Measurements from ENCODE around the gene EPS8L3. TPM values are rescaled to one million over a fixed set of nuclear protein-coding genes. Genes with fewer than 3 reads are reported as not detected.

EPS8L3 gene
- polyA plus RNA-seq, 1 donor (not counting 4 experiments of a cell fraction or from before 2014, with no cell fraction given), result not detected

GRCh38 chr1:109805486-109806165 lies 41.9 kb upstream of the EPS8L3 start:
- H3K9me3 ChIP-seq (ENCODE audit: control insufficient read depth, low read depth, low read length), result no peaks in the 10 kb centered on the region
- no peaks in the 10 kb centered on the region for H3K27me3 ChIP-seq (ENCODE audit: control insufficient read depth, extremely low read depth, insufficient read depth, low read length)
- H3K79me2 ChIP-seq (ENCODE audit: control insufficient read depth, insufficient read depth, low read length), result no peaks in the 10 kb centered on the region
- H3K4me2 ChIP-seq (ENCODE audit: control insufficient read depth, extremely low read depth, insufficient read depth, low read depth, low read length), result no peak overlapping the region
- dilution Hi-C loops (cut with MboI; ENCODE audit: extremely low pct_ligation_motif_present, low sequenced_read_pairs), result no loop called here
- H3K9ac ChIP-seq (ENCODE audit: control insufficient read depth, extremely low read depth, insufficient read depth, low read length), result no peak overlapping the region
- FAIRE-seq (no peak), DNase-seq (ENCODE audit: low read depth, low spot score) (no peak)
- H4K20me1 ChIP-seq (ENCODE audit: control insufficient read depth, extremely low read depth, insufficient read depth, low read length), result no peaks in the 10 kb centered on the region
- H3K4me3 ChIP-seq (ENCODE audit: control insufficient read depth in 2 of 3, extremely low read depth in 1 of 3, insufficient read depth in 2 of 3, low read depth in 1 of 3, low read length in 3 of 3), result no peak overlapping the region
- H2AFZ ChIP-seq (ENCODE audit: control insufficient read depth, low read length), result no peak overlapping the region
- H3K9me1 ChIP-seq (ENCODE audit: control insufficient read depth, extremely low read depth, insufficient read depth, low read length), result peaks cover 2% of the 10 kb centered on the region
- no peak overlapping the region for H3K27ac ChIP-seq (ENCODE audit: control insufficient read depth, insufficient read depth, low read length)
- TF ChIP-seq CTCF (optimal IDR thresholded peaks at IDR 0.05 in 1 of 3, IDR thresholded peaks at IDR 0.05 in 1 of 3, conservative IDR thresholded peaks at IDR 0.05 in 1 of 3; ENCODE audit: extremely low read depth in 1 of 3, insufficient read depth in 2 of 3, low read length in 3 of 3) (no peak), EZH2 (IDR thresholded peaks at IDR 0.05; ENCODE audit: low read length) (no peak)
- H3K4me1 ChIP-seq (ENCODE audit: control insufficient read depth, extremely low read depth, insufficient read depth, low read length), result no peaks in the 10 kb centered on the region
- H3K36me3 ChIP-seq (ENCODE audit: control insufficient read depth in 2 of 2, extremely low read depth in 1 of 2, insufficient read depth in 2 of 2, low read length in 2 of 2), result no peaks in the 10 kb centered on the region

DNA sequence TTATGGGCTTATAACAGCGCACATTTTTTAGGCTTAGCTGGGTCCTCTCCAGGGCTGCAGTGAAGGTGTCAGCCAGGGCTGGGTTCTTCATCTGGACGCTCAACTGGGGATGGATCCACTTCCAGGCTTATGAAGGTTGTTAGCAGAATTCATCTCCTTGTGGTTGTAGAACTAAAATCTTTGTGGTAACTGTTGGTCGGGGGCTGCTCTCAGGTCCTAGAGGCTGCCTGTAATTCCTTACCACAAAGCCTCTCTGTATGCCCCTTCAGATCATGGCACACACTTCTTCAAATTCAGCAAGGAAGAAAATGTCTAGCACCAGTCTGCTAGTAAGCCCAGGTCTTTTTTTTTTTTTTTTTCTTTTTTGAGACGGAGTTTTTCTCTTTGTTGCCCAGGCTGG lies 40.9 kb upstream of the EPS8L3 start:
- H3K4me2 ChIP-seq (ENCODE audit: control insufficient read depth, extremely low read depth, insufficient read depth, low read depth, low read length), result no peak overlapping the region
- no peaks in the 10 kb centered on the region for H3K27me3 ChIP-seq (ENCODE audit: control insufficient read depth, extremely low read depth, insufficient read depth, low read length)
- no peaks in the 10 kb centered on the region for H3K9me3 ChIP-seq (ENCODE audit: control insufficient read depth, low read depth, low read length)
- no peak overlapping the region for H3K9ac ChIP-seq (ENCODE audit: control insufficient read depth, extremely low read depth, insufficient read depth, low read length)
- dilution Hi-C loops (cut with MboI; ENCODE audit: extremely low pct_ligation_motif_present, low sequenced_read_pairs), result no loop called here
- H3K36me3 ChIP-seq (ENCODE audit: control insufficient read depth in 2 of 2, extremely low read depth in 1 of 2, insufficient read depth in 2 of 2, low read length in 2 of 2), result no peaks in the 10 kb centered on the region
- H2AFZ ChIP-seq (ENCODE audit: control insufficient read depth, low read length), result no peak overlapping the region
- no peak overlapping the region for H3K27ac ChIP-seq (ENCODE audit: control insufficient read depth, insufficient read depth, low read length)
- peaks cover 2% of the 10 kb centered on the region for H3K9me1 ChIP-seq (ENCODE audit: control insufficient read depth, extremely low read depth, insufficient read depth, low read length)
- FAIRE-seq, result no peak
- no peak for DNase-seq (ENCODE audit: low read depth, low spot score)
- H3K4me3 ChIP-seq (ENCODE audit: control insufficient read depth in 2 of 3, extremely low read depth in 1 of 3, insufficient read depth in 2 of 3, low read depth in 1 of 3, low read length in 3 of 3), result no peak overlapping the region
- H4K20me1 ChIP-seq (ENCODE audit: control insufficient read depth, extremely low read depth, insufficient read depth, low read length), result no peaks in the 10 kb centered on the region
- H3K4me1 ChIP-seq (ENCODE audit: control insufficient read depth, extremely low read depth, insufficient read depth, low read length), result no peaks in the 10 kb centered on the region
- TF ChIP-seq CTCF (optimal IDR thresholded peaks at IDR 0.05 in 1 of 3, IDR thresholded peaks at IDR 0.05 in 1 of 3, conservative IDR thresholded peaks at IDR 0.05 in 1 of 3; ENCODE audit: extremely low read depth in 1 of 3, insufficient read depth in 2 of 3, low read length in 3 of 3) (no peak), EZH2 (IDR thresholded peaks at IDR 0.05; ENCODE audit: low read length) (no peak)
- H3K79me2 ChIP-seq (ENCODE audit: control insufficient read depth, insufficient read depth, low read length), result no peaks in the 10 kb centered on the region

Measured in keratinocyte (primary cell).